ENCODE results near the gene LNP1.

Gene LNP1

DNA sequence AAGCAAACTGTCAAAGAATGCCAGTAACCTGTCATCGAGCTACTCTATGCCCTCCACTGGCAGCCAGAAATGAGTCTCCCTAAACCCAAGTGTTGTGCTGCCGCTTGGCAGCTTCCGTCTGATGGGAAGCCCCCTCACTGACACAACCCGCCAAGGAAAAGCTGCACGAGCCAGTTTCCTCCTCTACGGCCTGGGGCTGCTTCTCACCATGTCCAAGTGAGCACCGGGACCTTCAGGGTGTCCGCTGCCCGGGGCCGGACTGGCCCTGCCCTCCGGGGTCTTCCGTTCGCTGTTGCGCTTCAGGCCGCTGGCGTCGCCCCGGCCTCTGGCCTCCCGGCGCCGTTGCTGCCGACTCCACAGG is 940 bp upstream of the LNP1 start:
- peaks cover 14% of the 10 kb centered on the region for H4K20me1 ChIP-seq (ENCODE audit: insufficient read depth)
- H3K36me3 ChIP-seq (ENCODE audit: insufficient read depth), result no peaks in the 10 kb centered on the region
- peak overlapping the region; percentile 92 for H3K27ac ChIP-seq
- TF ChIP-seq, protein P1, sequence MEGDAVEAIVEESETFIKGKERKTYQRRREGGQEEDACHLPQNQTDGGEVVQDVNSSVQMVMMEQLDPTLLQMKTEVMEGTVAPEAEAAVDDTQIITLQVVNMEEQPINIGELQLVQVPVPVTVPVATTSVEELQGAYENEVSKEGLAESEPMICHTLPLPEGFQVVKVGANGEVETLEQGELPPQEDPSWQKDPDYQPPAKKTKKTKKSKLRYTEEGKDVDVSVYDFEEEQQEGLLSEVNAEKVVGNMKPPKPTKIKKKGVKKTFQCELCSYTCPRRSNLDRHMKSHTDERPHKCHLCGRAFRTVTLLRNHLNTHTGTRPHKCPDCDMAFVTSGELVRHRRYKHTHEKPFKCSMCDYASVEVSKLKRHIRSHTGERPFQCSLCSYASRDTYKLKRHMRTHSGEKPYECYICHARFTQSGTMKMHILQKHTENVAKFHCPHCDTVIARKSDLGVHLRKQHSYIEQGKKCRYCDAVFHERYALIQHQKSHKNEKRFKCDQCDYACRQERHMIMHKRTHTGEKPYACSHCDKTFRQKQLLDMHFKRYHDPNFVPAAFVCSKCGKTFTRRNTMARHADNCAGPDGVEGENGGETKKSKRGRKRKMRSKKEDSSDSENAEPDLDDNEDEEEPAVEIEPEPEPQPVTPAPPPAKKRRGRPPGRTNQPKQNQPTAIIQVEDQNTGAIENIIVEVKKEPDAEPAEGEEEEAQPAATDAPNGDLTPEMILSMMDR (conservative IDR thresholded peaks at IDR 0.05; ENCODE audit: low read depth, low read length), result no peak
- H3K4me1 ChIP-seq (ENCODE audit: low read depth, poor library complexity, severe bottlenecking), result peaks cover 61% of the 10 kb centered on the region
- no peaks in the 10 kb centered on the region for H3K27me3 ChIP-seq (ENCODE audit: insufficient read depth, low read depth)
- peak overlapping the region; percentile 80 for H2AFZ ChIP-seq (ENCODE audit: low read depth)
- peaks cover 69% of the 10 kb centered on the region for H3K79me2 ChIP-seq (ENCODE audit: insufficient read depth, low read depth)
- peak overlapping the region; percentile 84 for H3K9ac ChIP-seq
- no peak overlapping the region for H3K4me3 ChIP-seq (IDR thresholded peaks at IDR 0.05; ENCODE audit: insufficient read depth, low read depth, low read length)
- H3K4me2 ChIP-seq, result peak overlapping the region; percentile 84

DNA sequence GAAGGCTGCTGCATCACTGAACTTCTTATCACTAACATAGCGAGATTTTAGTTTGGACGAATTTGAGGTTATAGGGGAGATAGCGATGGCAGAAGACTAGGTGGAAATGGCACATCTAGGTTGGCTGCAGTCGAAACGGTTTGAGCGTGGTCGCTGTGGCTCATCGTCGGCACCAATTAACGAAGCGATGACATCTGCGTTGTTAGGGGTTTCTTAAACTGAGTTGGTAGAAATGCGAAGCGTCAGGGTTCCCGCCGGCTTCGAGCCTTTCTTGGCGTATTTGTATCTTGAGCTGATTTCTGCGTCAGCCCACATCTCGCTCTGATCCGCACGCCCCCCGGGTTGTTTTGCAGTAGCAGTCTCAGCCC is 319 bp downstream of the LNP1 start:
- Histone ChIP-seq H2AFZ (ENCODE audit: low read depth) (peak overlapping the region; percentile 80), H3K4me1 (ENCODE audit: low read depth, poor library complexity, severe bottlenecking) (peaks cover 50% of the 10 kb centered on the region), H3K36me3 (ENCODE audit: insufficient read depth) (no peaks in the 10 kb centered on the region), H3K9ac (peak overlapping the region; percentile 84), H3K4me2 (peak overlapping the region; percentile 84), H3K27me3 (ENCODE audit: insufficient read depth, low read depth) (no peaks in the 10 kb centered on the region), H3K4me3 (IDR thresholded peaks at IDR 0.05; ENCODE audit: insufficient read depth, low read depth, low read length) (peak overlapping the region; percentile 19), H4K20me1 (ENCODE audit: insufficient read depth) (peaks cover 7% of the 10 kb centered on the region), H3K79me2 (ENCODE audit: insufficient read depth, low read depth) (peaks cover 57% of the 10 kb centered on the region), H3K27ac (peak overlapping the region; percentile 92)
- TF ChIP-seq, protein P1 (conservative IDR thresholded peaks at IDR 0.05; ENCODE audit: low read depth, low read length), result no peak

GRCh38 chr3:100402256-100402655 is 917 bp downstream of the LNP1 start:
- H3K36me3 ChIP-seq (ENCODE audit: insufficient read depth), result no peaks in the 10 kb centered on the region
- peak overlapping the region; percentile 92 for H3K27ac ChIP-seq
- peaks cover 44% of the 10 kb centered on the region for H3K4me1 ChIP-seq (ENCODE audit: low read depth, poor library complexity, severe bottlenecking)
- TF ChIP-seq, protein P1 (conservative IDR thresholded peaks at IDR 0.05; ENCODE audit: low read depth, low read length), result no peak
- H3K27me3 ChIP-seq (ENCODE audit: insufficient read depth, low read depth), result no peaks in the 10 kb centered on the region
- H3K79me2 ChIP-seq (ENCODE audit: insufficient read depth, low read depth), result peaks cover 51% of the 10 kb centered on the region
- no peak overlapping the region for H3K4me3 ChIP-seq (IDR thresholded peaks at IDR 0.05; ENCODE audit: insufficient read depth, low read depth, low read length)
- H4K20me1 ChIP-seq (ENCODE audit: insufficient read depth), result peaks cover under 1% of the 10 kb centered on the region
- H3K9ac ChIP-seq, result peak overlapping the region; percentile 84
- peak overlapping the region; percentile 80 for H2AFZ ChIP-seq (ENCODE audit: low read depth)
- H3K4me2 ChIP-seq, result peak overlapping the region; percentile 84

DNA sequence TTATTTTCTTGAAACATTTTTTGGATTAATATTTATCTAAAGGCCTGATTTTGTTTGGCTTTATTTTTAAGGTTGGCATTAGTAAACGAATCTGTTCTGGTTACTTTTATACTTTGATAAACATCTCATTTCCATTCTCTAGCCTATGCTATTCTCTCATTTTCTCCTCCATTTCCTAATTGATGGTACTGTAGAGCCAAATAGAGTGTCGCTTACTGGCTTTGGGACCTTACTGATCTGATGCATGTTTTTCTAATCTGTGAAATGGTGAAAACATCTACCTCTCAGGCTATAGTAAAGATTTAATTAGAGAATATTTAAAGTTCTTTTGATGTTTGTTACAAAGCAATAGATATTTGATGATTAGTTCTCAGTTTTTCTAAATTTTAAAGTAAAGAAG is 1.6 kb downstream of the LNP1 start:
- no peaks in the 10 kb centered on the region for H3K36me3 ChIP-seq (ENCODE audit: insufficient read depth)
- H3K4me2 ChIP-seq, result peak overlapping the region; percentile 84
- TF ChIP-seq, protein P1 (conservative IDR thresholded peaks at IDR 0.05; ENCODE audit: low read depth, low read length), result no peak
- no peaks in the 10 kb centered on the region for H3K27me3 ChIP-seq (ENCODE audit: insufficient read depth, low read depth)
- H3K9ac ChIP-seq, result peak overlapping the region; percentile 84; the same call in 1 of the 2 replicates
- no peak overlapping the region for H3K4me3 ChIP-seq (IDR thresholded peaks at IDR 0.05; ENCODE audit: insufficient read depth, low read depth, low read length)
- H3K4me1 ChIP-seq (ENCODE audit: low read depth, poor library complexity, severe bottlenecking), result peaks cover 38% of the 10 kb centered on the region
- H3K79me2 ChIP-seq (ENCODE audit: insufficient read depth, low read depth), result peaks cover 44% of the 10 kb centered on the region
- no peaks in the 10 kb centered on the region; the same call in 1 of the 2 replicates for H4K20me1 ChIP-seq (ENCODE audit: insufficient read depth)
- H3K27ac ChIP-seq, result no peak overlapping the region
- peak overlapping the region; percentile 80; the same call in 1 of the 2 replicates for H2AFZ ChIP-seq (ENCODE audit: low read depth)
